GM18873 (cell line): ENCODE results near the gene IL32.

Experiments
- ATAC-seq: cut with Tn5 transposase; IDR thresholded peaks from one replicate; pipeline ENCODE4 v1.9.1; 2021; ENCODE audit warnings: mild to moderate bottlenecking, moderate library complexity, moderate number of reproducible peaks; ENCODE audit not compliant: unreplicated experiment, low FRiP score

Gene IL32, protein sequence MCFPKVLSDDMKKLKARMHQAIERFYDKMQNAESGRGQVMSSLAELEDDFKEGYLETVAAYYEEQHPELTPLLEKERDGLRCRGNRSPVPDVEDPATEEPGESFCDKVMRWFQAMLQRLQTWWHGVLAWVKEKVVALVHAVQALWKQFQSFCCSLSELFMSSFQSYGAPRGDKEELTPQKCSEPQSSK

DNA sequence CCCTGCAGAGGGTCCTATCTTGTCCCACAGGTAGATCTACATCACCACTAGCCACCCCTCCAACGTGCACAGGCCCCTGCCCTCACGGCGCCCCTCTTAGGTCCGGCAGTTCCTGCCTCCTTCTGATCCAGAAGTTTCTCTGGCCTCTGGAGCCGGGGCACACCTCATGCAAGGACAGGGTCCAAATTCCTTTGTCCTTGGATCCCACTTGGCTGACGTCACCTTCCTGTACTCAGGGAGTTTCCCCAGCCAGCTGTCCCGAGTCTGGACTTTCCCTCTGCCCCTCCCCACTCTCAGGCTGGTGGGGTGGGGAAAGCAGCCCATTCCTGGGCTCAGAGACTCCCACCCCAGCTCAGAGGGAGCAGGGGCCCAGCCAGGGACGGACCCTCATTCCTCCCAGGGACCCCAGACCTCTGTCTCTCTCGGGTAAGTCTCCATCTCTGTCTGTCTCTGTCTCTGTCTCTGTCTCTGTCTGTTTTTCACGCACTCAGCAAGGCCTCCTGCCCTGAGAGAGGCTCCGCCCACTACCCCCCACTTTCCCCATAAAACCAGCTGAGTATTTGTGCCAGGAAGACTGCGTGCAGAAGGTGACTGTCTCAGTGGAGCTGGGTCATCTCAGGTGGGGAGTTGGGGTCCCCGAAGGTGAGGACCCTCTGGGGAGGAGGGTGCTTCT, at the start of gene IL32:
Gene IL32, plus strand, starts transcription at position 572 of the 673 bp plus-strand sequence. CDS start 172 bp downstream, outside the sequence.
- no peak for ATAC-seq

DNA sequence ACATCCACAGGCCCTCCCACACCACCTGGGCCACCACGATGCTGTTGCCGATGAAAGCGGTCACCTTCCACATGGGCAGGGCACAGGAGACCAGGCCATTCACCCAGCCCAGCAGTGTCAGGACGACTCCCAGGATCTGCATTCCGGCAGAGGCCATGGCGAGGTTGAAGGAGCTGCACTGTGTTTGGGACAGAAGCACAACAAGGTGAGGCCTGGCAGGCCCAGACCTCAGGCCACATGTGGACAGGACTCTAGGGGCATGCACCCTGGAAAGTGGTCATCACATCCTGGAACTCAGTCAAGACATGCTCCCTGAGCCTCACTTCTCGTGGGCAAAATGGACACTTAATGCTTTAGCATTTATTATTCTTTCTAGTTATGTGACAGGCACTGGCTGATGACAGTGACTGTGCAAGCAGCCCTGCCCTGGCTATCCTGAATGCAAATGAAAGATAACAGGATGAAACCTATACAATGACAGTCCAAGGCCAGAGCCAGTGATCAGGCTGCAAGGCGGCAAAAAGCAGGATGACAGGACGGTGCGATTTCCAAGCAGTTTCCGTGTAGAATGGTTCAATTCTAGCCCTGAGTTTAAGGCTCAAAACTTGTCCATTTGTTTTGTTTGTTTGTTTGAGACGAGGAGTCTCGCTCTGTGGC, 49.4 kb upstream of the IL32 start:
- ATAC-seq = no peak

DNA sequence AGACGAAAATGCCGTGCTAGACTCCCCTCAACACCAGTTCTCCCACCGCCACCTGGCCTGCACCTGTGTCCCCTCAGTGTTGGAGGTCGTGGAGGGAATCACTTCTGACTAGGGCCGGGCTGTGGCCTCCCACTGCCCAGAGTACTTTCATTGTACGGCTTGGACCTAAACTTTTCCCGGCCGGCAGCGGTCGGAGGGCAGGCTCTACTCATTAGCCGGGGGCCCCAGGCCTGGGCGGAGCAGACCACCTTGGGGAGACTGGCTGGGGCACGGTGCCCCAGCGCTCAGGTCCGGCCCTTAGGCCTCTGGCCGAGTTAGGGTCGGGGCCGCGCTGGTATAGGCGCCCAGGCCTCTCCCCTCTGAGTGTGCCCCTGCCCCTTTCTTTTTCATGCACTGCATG, 48.1 kb upstream of the IL32 start:
- no peak for ATAC-seq

DNA sequence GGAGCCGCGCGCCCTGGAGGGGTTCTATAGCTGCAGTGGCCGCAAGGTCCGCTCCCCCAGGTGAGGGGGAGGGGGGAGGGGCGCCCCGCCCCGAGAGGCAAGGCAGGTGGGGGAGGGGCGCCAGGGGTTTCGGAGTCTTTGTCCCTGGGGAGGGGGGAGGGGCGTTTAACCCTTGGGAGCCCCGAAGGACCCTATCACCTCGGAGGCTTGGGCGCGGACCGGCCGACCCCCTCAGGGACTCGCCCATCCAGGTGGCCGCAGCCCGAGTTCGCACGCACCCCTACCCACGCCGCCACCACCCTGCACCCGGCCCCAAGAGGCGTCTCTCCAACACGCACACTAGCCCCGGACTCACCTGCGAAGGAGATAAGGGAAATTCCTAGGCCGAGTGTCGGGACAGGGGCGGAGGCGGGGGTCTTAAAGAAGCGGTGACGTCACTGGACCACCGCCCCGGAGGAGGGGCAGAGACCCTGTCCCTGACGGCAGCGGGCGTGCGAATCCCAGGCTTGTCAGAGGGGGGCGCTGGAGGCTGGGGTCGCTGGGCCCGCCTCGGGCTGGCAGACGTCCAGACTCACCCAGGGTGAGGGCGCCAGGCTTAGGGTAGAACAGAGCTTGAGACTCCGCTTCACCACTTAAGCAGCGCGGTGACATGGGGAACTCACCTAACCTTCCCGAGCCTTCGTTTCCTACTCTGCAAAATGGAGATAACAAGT, 47.5 kb upstream of the IL32 start, which contains the start of gene CLDN6:
Gene CLDN6, minus strand, starts transcription at position 390 of the 713 bp plus-strand sequence. CDS start 2,162 bp downstream, outside the sequence.
- no peak for ATAC-seq

- no peak for ATAC-seq
Observed at GRCh38 chr16:3019594-3020246, 45.7 kb upstream of the IL32 start.

- ATAC-seq = no peak
Observed at GRCh38 chr16:3020247-3020603, 45.2 kb upstream of the IL32 start, which contains the start of gene TNFRSF12A. Gene TNFRSF12A, plus strand, starts transcription at chr16:3020368. Its CDS starts 30 bp downstream, at chr16:3020398.

DNA sequence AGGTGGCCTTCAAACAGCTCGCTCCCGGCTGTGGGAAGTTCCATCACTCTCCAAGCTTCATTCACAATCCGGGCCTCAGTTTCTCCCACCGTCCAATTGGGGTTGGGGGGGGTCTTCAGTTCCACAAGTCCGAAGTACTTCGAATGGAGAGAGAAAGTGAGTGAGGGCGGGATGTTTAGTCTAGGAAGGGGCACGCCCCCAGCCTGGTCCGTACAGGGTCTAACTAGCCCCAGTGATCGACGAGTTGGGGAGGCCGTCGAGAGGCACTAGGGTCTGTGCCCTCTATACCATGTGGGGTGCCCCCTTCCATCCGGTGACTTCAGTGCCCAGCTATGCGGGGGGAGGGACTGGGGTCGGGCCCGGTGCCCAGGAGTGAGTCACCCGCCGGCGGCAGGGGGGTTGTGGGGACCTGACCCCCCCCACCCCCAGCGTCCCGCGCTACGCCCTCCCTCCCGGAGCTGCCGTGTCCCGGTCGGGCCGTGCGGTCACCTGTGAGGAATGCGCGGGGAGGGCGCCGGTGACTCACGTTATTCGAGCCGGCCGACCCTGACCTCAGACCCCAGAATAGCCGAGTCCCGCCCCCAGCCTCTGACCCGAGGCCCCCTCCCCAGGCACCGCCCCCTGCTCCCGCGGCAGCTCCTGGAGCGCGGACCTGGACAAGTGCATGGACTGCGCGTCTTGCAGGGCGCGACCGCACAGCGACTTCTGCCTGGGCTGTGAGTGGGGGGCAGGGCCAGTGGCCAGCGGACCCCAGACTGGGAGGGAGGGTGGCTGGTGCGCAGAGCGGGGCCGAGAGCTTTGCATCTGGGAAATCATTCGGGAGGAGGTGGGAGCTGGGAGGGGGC, 44.6 kb upstream of the IL32 start:
- ATAC-seq = no peak

- ATAC-seq = no peak
Observed at GRCh38 chr16:3021449-3022207, 43.8 kb upstream of the IL32 start.

GRCh38 chr16:3022208-3022683, 43.2 kb upstream of the IL32 start:
- no peak for ATAC-seq

DNA sequence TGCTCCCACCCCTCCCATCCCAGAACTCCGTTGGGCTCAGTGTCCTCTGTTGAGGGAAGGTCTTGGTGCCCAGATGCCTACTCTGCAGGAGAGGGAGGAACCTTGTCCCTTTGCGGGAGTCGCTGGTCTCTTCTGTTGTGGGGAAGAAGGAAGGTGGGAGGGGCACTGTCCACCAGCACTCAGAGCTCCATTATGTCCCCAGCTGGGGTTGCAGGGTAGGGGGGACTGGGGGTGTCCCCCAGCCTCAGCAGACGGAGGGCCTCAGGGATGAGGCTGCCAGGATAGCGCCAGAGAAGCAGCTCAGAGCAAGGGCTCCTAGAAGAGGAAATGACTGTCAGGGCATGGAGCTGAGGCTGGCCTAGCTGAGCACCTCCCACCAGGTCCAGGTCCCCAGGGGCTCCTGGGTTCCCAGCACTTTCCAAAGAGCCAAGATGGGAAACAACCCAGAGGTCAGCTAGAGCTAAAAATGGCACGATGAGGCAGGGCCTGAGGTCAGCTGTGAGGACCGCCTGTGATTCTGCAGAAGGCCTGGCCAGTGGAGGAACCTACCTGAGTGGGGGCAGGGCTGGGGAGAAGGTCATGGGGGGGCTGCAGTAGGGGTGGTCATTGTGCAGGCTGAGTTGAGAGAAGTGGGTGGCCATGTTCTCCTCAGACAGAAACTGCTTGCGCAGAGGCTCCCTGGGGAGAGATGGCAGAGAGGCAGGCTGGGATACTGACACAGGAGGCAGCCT, 42.6 kb upstream of the IL32 start:
- ATAC-seq = no peak

DNA sequence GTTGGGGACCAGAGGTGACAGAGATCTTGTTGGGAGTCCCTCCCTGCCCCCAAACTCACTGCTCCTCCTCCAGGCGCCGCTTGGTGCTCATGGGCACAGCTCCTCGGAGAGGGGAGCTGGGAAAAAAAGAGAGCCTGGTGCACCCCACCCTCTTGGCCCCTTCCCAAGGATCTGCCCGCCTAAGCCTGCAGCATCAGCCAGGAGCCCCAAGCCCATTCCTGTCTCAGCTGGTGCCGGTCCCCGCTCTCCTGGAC, 42.1 kb upstream of the IL32 start:
- no peak for ATAC-seq

- peak; percentile 68 for ATAC-seq
Observed at GRCh38 chr16:3023669-3024478, 41.6 kb upstream of the IL32 start, which contains the start of the genes HCFC1R1 and THOC6. Gene HCFC1R1, minus strand, starts transcription at chr16:3023942. Its CDS starts 1 bp downstream, at chr16:3023941. Gene THOC6, plus strand, starts transcription at chr16:3024035. Its CDS starts 292 bp downstream, at chr16:3024327.

GRCh38 chr16:3025032-3026002, 40.1 kb upstream of the IL32 start:
- no peak for ATAC-seq

DNA sequence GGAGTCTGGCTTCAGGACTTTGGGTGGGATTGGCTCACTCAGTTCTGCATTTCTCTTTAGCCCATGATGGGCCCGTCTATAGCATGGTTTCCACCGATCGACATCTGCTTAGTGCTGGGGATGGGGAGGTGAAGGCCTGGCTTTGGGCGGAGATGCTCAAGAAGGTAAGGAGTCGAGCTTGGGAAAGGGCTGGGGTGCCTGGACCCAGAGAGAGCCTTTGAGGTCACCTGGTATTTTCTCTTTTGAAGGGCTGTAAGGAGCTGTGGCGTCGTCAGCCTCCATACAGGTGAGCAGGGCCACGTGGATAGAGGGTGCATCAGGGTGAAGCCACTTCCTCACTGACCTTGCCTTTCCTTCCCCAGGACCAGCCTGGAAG, 39.4 kb upstream of the IL32 start:
- ATAC-seq = no peak

DNA sequence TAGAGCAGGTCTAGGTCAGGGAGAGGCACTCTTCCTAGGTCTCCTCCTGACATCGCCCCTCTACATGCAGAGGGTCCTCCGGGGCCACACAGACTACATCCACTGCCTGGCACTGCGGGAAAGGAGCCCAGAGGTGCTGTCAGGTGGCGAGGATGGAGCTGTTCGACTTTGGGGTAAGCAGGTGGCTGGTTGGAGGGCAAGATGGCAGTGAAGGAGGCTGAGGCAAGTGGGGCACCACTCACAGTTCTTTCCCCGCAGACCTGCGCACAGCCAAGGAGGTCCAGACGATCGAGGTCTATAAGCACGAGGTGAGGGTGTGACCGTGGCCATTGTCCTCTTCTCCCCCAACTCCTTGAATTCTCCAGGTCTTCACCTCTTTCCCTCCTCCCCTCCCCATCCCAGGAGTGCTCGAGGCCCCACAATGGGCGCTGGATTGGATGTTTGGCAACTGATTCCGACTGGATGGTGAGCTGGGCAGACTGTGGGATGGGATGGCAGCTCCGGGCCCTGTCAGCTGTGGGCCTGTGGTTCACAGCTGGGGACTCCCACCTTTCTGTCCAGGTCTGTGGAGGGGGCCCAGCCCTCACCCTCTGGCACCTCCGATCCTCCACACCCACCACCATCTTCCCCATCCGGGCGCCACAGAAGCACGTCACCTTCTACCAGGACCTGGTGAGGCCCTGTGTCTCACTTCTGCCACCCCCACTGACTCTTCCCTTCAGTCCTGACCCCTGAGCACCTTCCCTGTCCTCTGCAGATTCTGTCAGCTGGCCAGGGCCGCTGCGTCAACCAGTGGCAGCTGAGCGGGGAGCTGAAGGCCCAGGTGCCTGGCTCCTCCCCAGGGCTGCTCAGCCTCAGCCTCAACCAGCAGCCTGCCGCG, 38.6 kb upstream of the IL32 start:
- no peak for ATAC-seq
